Stimulated activated CD8-positive, alpha-beta memory T cell treated with anti-CD3 and anti-CD28 coated beads, Interleukin-15, amount 100 ng/mL, for 1 hour (primary cell): Measurements from ENCODE around the gene MVB12B.

Source experiments
- DNase-seq: peaks from one replicate; pipeline ENCODE4 v3.0.0-alpha.2; 2020; ENCODE audit warnings: low read depth

Gene MVB12B

GRCh38 chr9:126506361-126507317 is 180.0 kb downstream of the MVB12B start:
- DNase-seq, result no peak

DNA sequence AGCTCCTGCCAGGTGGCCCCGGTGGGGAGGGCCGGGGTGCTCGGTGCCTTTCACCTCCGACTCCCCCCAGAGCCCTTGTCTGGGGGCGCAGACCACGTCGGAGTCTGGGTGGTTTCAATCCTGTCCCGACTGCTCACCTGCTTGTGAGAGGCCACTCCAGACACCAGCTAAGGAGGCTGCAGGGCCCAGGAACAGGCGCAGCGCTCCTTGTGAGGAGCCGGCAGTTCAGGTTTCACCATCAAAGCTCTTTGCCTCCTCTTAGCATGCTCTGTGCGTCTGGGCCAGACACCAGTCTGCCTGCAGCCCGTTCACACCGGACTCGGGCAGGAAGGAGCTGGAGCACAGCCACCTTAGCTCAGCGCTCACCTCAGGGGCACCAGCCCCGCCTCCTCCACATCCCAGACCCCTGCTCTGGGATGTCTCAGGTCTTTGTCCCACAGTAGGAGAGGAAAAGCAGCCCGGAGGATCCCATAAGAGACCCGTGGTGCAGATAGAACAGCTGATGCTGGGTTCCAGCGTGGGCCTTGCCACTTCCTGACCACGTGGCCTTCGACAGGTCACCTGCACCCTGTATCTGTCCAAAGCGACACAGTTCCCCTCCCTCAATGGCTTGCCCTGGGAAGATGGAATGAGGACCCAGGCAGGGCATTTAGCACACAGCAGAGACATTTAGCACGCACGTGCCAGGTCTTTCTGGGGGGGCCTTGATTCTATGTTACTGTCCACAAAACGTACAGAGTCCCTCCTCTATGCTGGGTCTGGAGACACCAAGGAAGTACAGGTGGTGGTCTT is 180.9 kb downstream of the MVB12B start:
- DNase-seq, result no peak

- no peak for DNase-seq
Measured at GRCh38 chr9:126508171-126508591, 181.6 kb downstream of the MVB12B start.

- DNase-seq, result no peak
Measured at GRCh38 chr9:126508928-126509327, 182.3 kb downstream of the MVB12B start.

- DNase-seq, result no peak
Measured at GRCh38 chr9:126509718-126510117, 183.1 kb downstream of the MVB12B start.

- DNase-seq, result no peak
Measured at GRCh38 chr9:126510564-126510963, 183.9 kb downstream of the MVB12B start.

DNA sequence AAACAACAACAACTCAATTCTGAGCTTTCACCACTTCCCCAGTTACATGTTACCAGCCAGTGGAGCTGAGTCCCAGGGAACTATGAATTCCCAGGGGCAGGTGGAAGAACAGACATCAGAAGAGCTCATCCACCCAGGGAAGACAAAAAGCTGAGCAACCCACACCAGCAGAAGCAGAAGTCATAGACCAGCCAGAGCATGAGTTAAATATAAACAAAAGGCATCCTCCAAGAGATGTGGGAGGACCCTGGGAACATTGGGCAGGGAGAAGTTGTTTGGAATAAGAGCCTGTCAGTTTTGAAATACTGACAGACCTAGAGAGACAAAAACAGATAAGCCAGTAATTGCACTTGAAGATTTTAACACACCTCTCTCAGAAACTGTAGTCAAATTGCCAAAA is 184.8 kb downstream of the MVB12B start:
- no peak for DNase-seq

DNA sequence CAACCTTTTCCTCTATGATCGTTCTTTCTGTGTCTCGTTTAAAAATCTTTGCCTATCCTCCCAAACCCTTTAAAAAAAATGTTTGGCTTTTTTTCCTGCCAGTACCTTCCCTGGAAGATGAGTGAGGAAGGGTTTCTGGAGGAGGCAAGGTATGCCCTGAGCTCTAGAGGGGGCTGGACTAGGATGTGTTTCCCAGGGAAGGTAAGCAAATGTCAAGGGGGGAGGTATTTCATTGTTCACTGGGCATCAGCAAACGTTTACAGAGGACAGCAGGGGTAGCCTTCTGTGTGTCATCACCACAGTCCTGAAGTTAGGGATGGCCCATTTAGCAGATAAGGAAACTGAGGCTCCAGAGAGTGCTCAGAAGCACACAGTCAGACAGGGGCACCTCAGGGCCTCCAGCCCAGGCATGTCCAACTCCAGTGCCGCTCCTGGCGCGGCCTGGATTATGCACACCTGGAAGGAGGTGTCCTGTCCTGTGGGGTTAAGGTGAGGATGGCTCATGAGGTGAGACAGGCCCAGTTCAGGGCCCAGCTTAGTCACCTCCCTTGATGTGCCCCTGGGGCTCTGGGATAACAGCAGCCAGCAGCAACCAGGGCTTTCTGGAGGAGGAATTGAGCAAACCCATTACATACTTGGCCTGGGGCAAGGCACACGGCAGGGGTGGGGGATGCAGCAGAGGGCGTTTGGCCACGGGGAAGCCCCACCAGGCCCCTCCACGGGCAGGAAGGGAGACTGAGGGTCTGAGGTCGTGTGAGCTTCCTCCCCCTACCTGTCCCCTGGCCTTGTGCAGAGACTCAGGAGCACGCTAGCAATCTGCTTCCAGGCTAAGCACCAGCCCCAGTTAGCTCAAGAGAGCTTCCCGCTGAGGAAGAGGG is 186.8 kb downstream of the MVB12B start:
- no peak for DNase-seq

DNA sequence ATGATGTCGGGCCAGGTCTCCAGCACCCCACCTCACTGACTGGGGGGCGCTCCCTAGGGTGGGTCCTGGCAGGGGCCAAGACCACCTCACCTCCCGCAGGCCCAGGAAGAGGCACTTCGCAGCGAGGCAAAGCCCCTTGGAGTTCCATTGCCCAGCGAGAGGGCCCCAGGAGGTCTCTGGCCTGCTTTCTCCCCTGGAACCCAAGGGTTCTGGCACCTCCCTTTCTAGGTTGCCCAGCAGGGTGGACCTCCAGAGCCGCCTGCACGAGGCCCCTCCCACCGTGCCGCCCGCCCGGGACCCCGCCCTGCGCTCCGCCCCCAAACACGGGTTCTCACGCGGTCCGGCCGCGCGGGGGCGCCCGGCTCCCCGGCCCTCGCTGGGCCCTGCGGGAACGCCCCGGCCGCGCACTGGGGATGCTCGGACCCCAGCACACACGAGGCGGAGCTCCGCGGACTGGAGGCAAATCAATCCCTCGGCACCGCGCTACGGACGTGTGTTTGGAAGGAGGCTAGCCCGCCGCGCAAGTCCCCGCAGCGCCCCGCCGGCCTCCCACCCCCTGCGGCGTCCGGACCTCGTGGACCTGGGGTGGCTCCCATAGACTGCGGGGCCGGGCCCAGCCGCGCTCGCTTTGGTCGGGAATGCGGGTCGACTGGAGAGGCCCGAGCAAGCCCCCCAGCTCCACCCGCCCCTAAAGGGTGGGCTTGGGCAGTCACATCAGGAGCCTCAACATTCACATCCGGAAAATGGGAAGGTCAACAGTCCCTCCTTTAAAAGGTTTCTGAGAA is 187.6 kb downstream of the MVB12B start:
- peak; percentile 25 for DNase-seq

DNA sequence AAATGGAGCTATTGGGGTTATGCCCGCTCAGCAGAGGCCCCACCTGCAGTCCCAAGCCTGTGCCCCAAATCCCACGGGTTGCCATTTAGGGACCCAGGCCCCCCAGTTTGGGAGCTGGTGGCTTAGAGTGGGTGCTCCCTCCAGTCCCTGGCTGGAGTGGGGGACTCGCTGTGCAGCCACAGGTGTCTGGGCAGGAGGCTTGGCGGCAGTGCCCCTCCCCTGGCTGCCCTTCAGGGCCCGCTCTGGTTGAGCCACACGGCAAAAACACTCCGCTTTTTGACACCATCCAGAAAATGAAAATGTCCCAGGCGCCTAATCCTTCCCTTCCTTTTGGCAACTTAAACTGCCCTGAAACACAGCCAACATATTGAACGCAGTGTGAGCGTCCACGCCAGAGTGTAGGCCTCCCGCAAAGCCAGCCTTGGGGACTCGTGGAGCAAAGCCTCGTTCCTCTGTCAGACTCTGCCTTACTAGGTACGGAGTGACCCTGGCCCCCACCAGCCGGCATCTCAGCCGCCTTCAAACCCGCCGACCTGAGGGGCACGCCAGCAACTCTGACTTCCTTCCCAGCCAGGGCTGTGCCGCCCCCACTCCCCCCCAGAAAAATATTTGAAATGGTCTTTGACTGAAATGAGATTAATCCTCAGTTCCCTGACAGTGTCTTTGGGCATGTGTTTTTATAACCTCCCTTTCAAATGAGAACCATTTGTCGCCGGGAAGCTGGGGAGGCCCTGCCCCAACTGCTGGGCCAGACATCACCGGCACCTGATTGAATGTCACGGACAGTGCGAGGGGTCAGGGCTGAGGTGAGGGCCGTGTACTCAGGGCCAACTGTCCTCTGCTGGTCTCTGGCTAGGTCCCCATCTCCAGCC is 188.6 kb downstream of the MVB12B start:
- no peak for DNase-seq

- DNase-seq, result no peak
Measured at GRCh38 chr9:126515873-126516505, 189.4 kb downstream of the MVB12B start.

DNA sequence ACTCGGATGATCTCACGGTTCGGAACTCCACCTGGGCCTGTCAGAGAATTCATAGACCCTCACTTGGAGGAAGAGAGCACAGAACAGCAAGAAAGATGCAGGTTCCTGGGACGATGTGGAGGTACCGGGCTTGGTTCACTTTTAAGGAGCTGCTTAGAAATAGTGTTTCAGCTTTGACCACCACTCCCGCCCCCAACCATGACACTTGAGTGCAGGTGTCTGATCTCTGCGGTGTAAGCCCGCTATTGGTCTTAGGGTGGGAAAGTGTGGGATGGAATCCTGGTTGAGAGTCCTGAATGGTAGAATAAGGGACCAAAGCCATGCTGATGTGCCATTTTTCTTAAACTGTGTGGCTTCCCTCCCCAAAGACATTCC is 189.9 kb downstream of the MVB12B start:
- DNase-seq, result no peak

DNA sequence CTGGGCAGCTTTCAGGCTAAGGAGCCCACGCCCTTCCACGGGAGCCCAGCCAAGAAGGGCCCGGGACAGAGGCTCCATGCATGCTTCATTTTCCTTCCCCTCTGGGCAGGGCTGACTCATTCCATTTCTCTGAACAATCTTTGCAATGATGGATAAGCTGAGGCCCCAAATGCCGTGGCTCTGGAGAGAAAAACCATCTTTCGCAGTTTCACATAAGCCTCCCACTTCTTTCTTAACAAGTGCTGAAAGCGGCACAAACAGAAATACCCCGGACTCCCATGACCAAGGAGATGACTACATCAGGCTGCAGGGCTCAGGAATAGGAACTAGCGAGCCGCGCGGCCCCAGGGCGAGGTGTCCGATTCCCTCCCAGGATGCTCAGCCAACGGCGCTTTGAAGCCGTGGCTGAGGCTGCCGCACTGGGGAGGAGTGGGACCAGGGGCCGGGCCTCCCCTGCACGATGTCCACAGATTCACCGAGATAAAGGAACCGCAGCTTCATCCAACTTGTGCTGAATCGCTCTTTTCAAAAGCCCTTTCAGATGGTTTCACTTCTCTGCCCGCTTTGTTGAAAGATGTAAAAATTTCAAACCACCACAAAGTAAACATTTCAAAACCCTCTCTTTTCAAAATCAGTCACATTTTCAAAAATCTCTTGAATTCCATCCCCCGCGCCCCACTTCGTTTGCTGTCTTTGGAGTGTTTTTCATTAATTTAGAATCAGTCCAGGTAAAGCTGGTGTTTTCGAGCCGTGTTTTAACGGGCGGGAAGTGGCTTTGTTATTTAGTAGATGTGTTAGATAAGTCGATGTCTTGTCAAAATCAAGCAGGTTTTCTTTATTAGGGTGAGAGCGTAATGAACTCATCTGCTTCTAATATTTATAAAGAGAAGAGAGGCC is 190.6 kb downstream of the MVB12B start:
- no peak for DNase-seq

DNA sequence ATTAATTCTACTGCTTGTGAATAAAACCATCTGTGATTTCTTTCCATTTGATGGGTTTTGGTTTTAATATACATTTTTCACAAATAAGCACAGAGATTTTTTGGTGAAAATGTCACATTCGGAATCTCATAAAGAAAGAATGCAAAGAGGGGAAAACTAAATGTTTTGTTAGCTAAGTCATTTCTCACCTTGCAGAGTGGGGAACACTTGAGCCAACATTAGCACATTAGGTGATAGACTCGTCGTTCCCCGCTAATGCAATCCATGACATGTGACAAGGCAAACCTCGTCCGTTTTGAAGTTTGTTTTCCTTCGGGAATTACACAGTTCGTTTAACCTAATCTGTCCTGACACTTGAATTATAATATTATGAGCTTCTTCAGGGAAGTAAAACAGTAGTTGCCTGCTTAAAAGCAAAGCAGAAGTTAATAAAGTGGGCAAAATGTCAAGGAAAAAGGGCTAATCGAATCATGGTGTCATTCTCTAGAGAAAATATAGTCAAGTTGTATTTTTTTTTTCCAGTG is 191.3 kb downstream of the MVB12B start:
- no peak for DNase-seq

GRCh38 chr9:126518763-126519162 is 192.1 kb downstream of the MVB12B start:
- DNase-seq, result no peak

- no peak for DNase-seq
Measured at GRCh38 chr9:126519660-126520420, 193.2 kb downstream of the MVB12B start.

GRCh38 chr9:126520453-126520852 is 193.8 kb downstream of the MVB12B start:
- DNase-seq, result no peak

DNA sequence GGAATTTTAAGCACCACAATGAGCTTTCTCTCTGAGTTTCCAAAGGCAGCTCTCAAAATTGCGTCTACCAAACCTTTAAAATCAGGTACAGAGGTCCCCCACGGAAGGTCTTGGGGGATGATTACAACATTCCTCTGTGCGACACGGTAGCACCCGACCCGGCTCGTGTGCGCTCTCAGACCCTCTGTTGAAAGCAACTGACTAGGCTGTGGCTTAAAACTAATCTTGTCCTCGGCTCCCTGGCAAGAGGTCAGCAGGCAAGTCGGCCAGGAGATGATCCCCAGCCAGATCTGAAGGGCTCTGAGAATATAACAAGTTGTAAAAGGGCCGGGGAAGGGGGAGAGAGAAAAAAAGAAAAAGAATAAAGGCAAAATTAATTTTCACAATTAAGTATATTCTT is 194.5 kb downstream of the MVB12B start:
- DNase-seq, result no peak
